Measurements from ENCODE around the gene SLC25A18. TPM values are rescaled to one million over a fixed set of nuclear protein-coding genes. Genes with fewer than 3 reads are reported as not detected.

Gene SLC25A18
- total and polyA plus RNA-seq, 8 donors = 0.09 to 1.7 (median 0.46) TPM; not detected in 1

- DNase-seq = no peak
- H3K4me3 ChIP-seq = no peak overlapping the region
- intact Hi-C loops (cut with DNase I) = no loop called here
- no peak overlapping the region for H3K27ac ChIP-seq
- H3K4me1 ChIP-seq = no peaks in the 10 kb centered on the region
- WGBS, 2 donors = 82 to 89% methylated on average over 6 of the region's 6 CpGs
- ATAC-seq = peak in 2 of 4 donors; percentile 19 to 26
- H3K9me3 ChIP-seq = no peaks in the 10 kb centered on the region
- TF ChIP-seq CTCF (IDR thresholded peaks at IDR 0.05) = no peak
- FAIRE-seq = no peak
- H3K27me3 ChIP-seq = no peaks in the 10 kb centered on the region
- H3K36me3 ChIP-seq = no peaks in the 10 kb centered on the region
Measured at GRCh38 chr22:17576470-17576869, 13.2 kb downstream of the SLC25A18 start.

GRCh38 chr22:17578136-17578754 is 14.9 kb downstream of the SLC25A18 start:
- peak overlapping the region; percentile 19 to 53 (median 22) for H3K27ac ChIP-seq
- DNase-seq (peak; percentile 63 to 81 (median 73)), ATAC-seq (peak; percentile 76 to 91 (median 86)), FAIRE-seq (no peak)
- no peaks in the 10 kb centered on the region for H3K36me3 ChIP-seq
- TF ChIP-seq CTCF (IDR thresholded peaks at IDR 0.05) = no peak
- H3K4me1 ChIP-seq = no peaks in the 10 kb centered on the region
- H3K27me3 ChIP-seq = no peaks in the 10 kb centered on the region
- H3K9me3 ChIP-seq = no peaks in the 10 kb centered on the region
- 44 to 46% methylated on average over 11 of the region's 11 CpGs for WGBS, 2 donors
- intact Hi-C loops (cut with DNase I) = no loop called here
- H3K4me3 ChIP-seq = no peak overlapping the region

- intact Hi-C loops (cut with DNase I) = no loop called here
- Histone ChIP-seq H3K36me3 (no peaks in the 10 kb centered on the region), H3K27me3 (no peaks in the 10 kb centered on the region), H3K4me3 (no peak overlapping the region), H3K4me1 (no peaks in the 10 kb centered on the region), H3K9me3 (no peaks in the 10 kb centered on the region), H3K27ac (no peak overlapping the region)
- FAIRE-seq (no peak), ATAC-seq (no peak), DNase-seq (no peak)
- 89 to 91% methylated on average over 14 of the region's 14 CpGs for WGBS, 2 donors
- no peak for TF ChIP-seq CTCF (IDR thresholded peaks at IDR 0.05)
Measured at GRCh38 chr22:17579535-17579981, 16.3 kb downstream of the SLC25A18 start.

- no peak for FAIRE-seq
- Histone ChIP-seq H3K36me3 (no peaks in the 10 kb centered on the region), H3K27me3 (no peaks in the 10 kb centered on the region), H3K27ac (no peak overlapping the region), H3K4me3 (no peak overlapping the region), H3K4me1 (no peaks in the 10 kb centered on the region), H3K9me3 (no peaks in the 10 kb centered on the region)
- 40 to 46% methylated on average over 15 of the region's 15 CpGs for WGBS, 2 donors
- DNase-seq = no peak
- peak in 3 of 4 donors; percentile 17 to 45 (median 33) for ATAC-seq
- intact Hi-C loops (cut with DNase I) = no loop called here
- no peak for TF ChIP-seq CTCF (IDR thresholded peaks at IDR 0.05)
Measured at GRCh38 chr22:17580441-17581031, 17.2 kb downstream of the SLC25A18 start.

- ATAC-seq (no peak), FAIRE-seq (no peak), DNase-seq (no peak)
- intact Hi-C loops (cut with DNase I) = no loop called here
- Histone ChIP-seq H3K27me3 (no peaks in the 10 kb centered on the region), H3K4me1 (no peaks in the 10 kb centered on the region), H3K9me3 (no peaks in the 10 kb centered on the region), H3K36me3 (no peaks in the 10 kb centered on the region), H3K27ac (no peak overlapping the region), H3K4me3 (no peak overlapping the region)
- 81 to 87% methylated on average over 20 to 21 of the region's 21 CpGs for WGBS, 2 donors
- no peak for TF ChIP-seq CTCF (IDR thresholded peaks at IDR 0.05)
Measured at GRCh38 chr22:17581056-17581455, 17.8 kb downstream of the SLC25A18 start.
